ENCODE measurements around the gene GID8. TPM values are rescaled to one million over a fixed set of nuclear protein-coding genes. Genes with fewer than 3 reads are reported as not detected.

The GID8 gene
- total and polyA plus RNA-seq, 9 of the 15 experiments (the other 6 are each of a cell fraction or from before 2014, with no cell fraction given) = 7.5 to 31.6 (median 22.2) TPM

- Histone ChIP-seq H3K36me3 (ENCODE audit: control insufficient read depth, insufficient read depth, low read length) (no peaks in the 10 kb centered on the region), H3K9me1 (ENCODE audit: control insufficient read depth, insufficient read depth, low read length) (no peaks in the 10 kb centered on the region), H3K4me2 (ENCODE audit: insufficient read depth, low read length) (no peak overlapping the region), H3K27me3 (ENCODE audit: control insufficient read depth in 2 of 2, insufficient read depth in 2 of 2, low read length in 2 of 2) (peaks cover 60 to 89% of the 10 kb centered on the region in 2 experiments), H3K9me3 (replicated peaks; ENCODE audit: control insufficient read depth, insufficient read depth, low read depth, low read length) (no peaks in the 10 kb centered on the region), H3K9ac (ENCODE audit: insufficient read depth in 1 of 2, low read depth in 2 of 2, low read length in 2 of 2) (no peak overlapping the region), H3K4me1 (replicated peaks in 1 of 2; ENCODE audit: control insufficient read depth in 2 of 2, insufficient read depth in 2 of 2, low read length in 2 of 2) (peaks cover 0 to 58% of the 10 kb centered on the region in 2 experiments; a peak in 2 of 5 replicates), H2AFZ (ENCODE audit: low read depth, low read length) (no peak overlapping the region), H3K27ac (ENCODE audit: extremely low read depth, low read depth, low read length) (no peak overlapping the region), H4K20me1 (replicated peaks; ENCODE audit: control insufficient read depth, insufficient read depth, low read length) (peaks cover 17% of the 10 kb centered on the region), H3K4me3 (no peak overlapping the region), H3K79me2 (ENCODE audit: control insufficient read depth, insufficient read depth, low read length) (no peaks in the 10 kb centered on the region)
- ATAC-seq (no peak), DNase-seq (ENCODE audit: extremely low read depth in 1 of 4, low spot score in 3 of 4) (no peak), FAIRE-seq (no peak)
- ChIA-PET POLR2A (interaction anchor here (0.7 to 1.5 kb wide), 2 partner anchors 9 to 523 kb away, joined by 3 to 6 read pairs; no protein-coding TSS in a partner anchor), CTCF (ENCODE audit: low intra/inter-chr PET ratio) (no interaction called here)
- WGBS (ENCODE audit: insufficient coverage, low coverage, missing lambda C conversion rate) = 29% methylated on average over 20 of the region's 20 CpGs
- in situ Hi-C loops (cut with MboI) (no loop called here), intact Hi-C loops (cut with micrococcal nuclease) (no loop called here)
- BruUV-seq (replicated peaks) = no TSS peak
- TF ChIP-seq ZMIZ1 (IDR thresholded peaks at IDR 0.05; ENCODE audit: low read depth in 2 of 2, low read length in 2 of 2) = no peak
- no peak for TF ChIP-seq ZNF436 (CRISPR knock-in tag; IDR thresholded peaks at IDR 0.05)
- no peak for TF ChIP-seq FOXP1 (CRISPR knock-in tag; IDR thresholded peaks at IDR 0.05)
- TF ChIP-seq TCF7L2 (IDR thresholded peaks at IDR 0.05; ENCODE audit: low read depth, low read length) = no peak
- no peak for TF ChIP-seq HOMEZ (CRISPR knock-in tag; IDR thresholded peaks at IDR 0.05)
- TF ChIP-seq PML (IDR thresholded peaks at IDR 0.05; ENCODE audit: low read length) = no peak
- no peak for TF ChIP-seq PREB (CRISPR knock-in tag; IDR thresholded peaks at IDR 0.05)
- TF ChIP-seq E2F1 (CRISPR knock-in tag; IDR thresholded peaks at IDR 0.05) = no peak
- no peak for TF ChIP-seq ZNF175 (CRISPR knock-in tag; IDR thresholded peaks at IDR 0.05; ENCODE audit: low read depth)
- TF ChIP-seq ZNF695 (CRISPR knock-in tag; IDR thresholded peaks at IDR 0.05) = no peak
- TF ChIP-seq MAFG (tag; conservative IDR thresholded peaks at IDR 0.05) = no peak
- no peak for TF ChIP-seq RBBP5 (IDR thresholded peaks at IDR 0.05; ENCODE audit: borderline replicate concordance, insufficient read depth, low read length, poor library complexity, severe bottlenecking)
- no peak for TF ChIP-seq ZBTB5 (IDR thresholded peaks at IDR 0.05)
Measured at GRCh38 chr20:62959998-62960436, 22.1 kb downstream of the GID8 start.
